Activated naive CD8-positive, alpha-beta T cell (primary cell): ENCODE results near the gene SP7.
"Not testable (repeated sequence)": the region's sequence is repeated elsewhere in the genome, so short reads cannot be mapped to it uniquely, and the experiment has no call there.

Experiments used
- H3K27ac Mint-ChIP-seq: one replicate; pipeline ENCODE4 v1.8.0; 2021; ENCODE audit warnings: mixed read lengths
- H3K27me3 Mint-ChIP-seq: one replicate; pipeline ENCODE4 v1.8.0; 2021; ENCODE audit warnings: mixed read lengths
- H3K36me3 Mint-ChIP-seq: one replicate; pipeline ENCODE4 v1.8.0; 2021; ENCODE audit warnings: mixed read lengths
- H3K4me1 Mint-ChIP-seq: one replicate; pipeline ENCODE4 v1.8.0; 2021; ENCODE audit warnings: low read depth, mixed read lengths
- H3K4me3 Mint-ChIP-seq: one replicate; pipeline ENCODE4 v1.8.0; 2021; ENCODE audit warnings: mild to moderate bottlenecking, mixed read lengths
- H3K9me3 Mint-ChIP-seq: one replicate; pipeline ENCODE4 v1.8.0; 2021; ENCODE audit warnings: low read depth, mixed read lengths

The SP7 gene

GRCh38 chr12:53306826-53307225, 29.3 kb downstream of the SP7 start:
- H3K4me1 Mint-ChIP-seq: peaks cover 16% of the 10 kb centered on the region
- H3K9me3 Mint-ChIP-seq: no peaks in the 10 kb centered on the region
- no peaks in the 10 kb centered on the region for H3K27me3 Mint-ChIP-seq
- no peak overlapping the region for H3K4me3 Mint-ChIP-seq
- no peak overlapping the region for H3K27ac Mint-ChIP-seq
- H3K36me3 Mint-ChIP-seq: peaks cover 10% of the 10 kb centered on the region

- Mint-ChIP-seq H3K9me3 (no peaks in the 10 kb centered on the region), H3K4me1 (peaks cover 49% of the 10 kb centered on the region), H3K27me3 (no peaks in the 10 kb centered on the region), H3K4me3 (peak overlapping the region; percentile 100), H3K36me3 (peaks cover 14% of the 10 kb centered on the region), H3K27ac (peak overlapping the region; percentile 51)
Observed at GRCh38 chr12:53302903-53303302, 33.3 kb downstream of the SP7 start.

GRCh38 chr12:53300187-53300586, 36.0 kb downstream of the SP7 start:
- Mint-ChIP-seq H3K4me3 (peak overlapping the region; percentile 100), H3K9me3 (no peaks in the 10 kb centered on the region), H3K27ac (peak overlapping the region; percentile 96), H3K4me1 (peaks cover 69% of the 10 kb centered on the region), H3K36me3 (peaks cover 17% of the 10 kb centered on the region), H3K27me3 (no peaks in the 10 kb centered on the region)

- H3K4me1 Mint-ChIP-seq: peaks cover 74% of the 10 kb centered on the region
- H3K9me3 Mint-ChIP-seq: no peaks in the 10 kb centered on the region
- H3K27me3 Mint-ChIP-seq: no peaks in the 10 kb centered on the region
- H3K4me3 Mint-ChIP-seq: peak within 1 kb of the TSS; percentile 100
- H3K36me3 Mint-ChIP-seq: peaks cover 17% of the 10 kb centered on the region
- H3K27ac Mint-ChIP-seq: peak within 1 kb of the TSS; percentile 96
Observed at GRCh38 chr12:53299454-53300180, 36.5 kb downstream of the SP7 start, which contains the start of gene MYG1. TSS of gene MYG1 (plus strand) at chr12:53299695. CDS start at chr12:53299738, 43 bp downstream.

- H3K36me3 Mint-ChIP-seq: peaks cover 19% of the 10 kb centered on the region
Observed at GRCh38 chr12:53299101-53299453, 37.1 kb downstream of the SP7 start.

GRCh38 chr12:53298164-53298563, 38.0 kb downstream of the SP7 start:
- peak overlapping the region; percentile 100 for H3K4me3 Mint-ChIP-seq
- no peaks in the 10 kb centered on the region for H3K9me3 Mint-ChIP-seq
- peaks cover 19% of the 10 kb centered on the region for H3K36me3 Mint-ChIP-seq
- no peaks in the 10 kb centered on the region for H3K27me3 Mint-ChIP-seq
- peaks cover 72% of the 10 kb centered on the region for H3K4me1 Mint-ChIP-seq
- peak overlapping the region; percentile 96 for H3K27ac Mint-ChIP-seq

More at GRCh38 chr12:53299101-53299453, 37.1 kb downstream of the SP7 start:
- Mint-ChIP-seq H3K27ac (peak overlapping the region; percentile 96), H3K27me3 (no peaks in the 10 kb centered on the region), H3K4me3 (peak overlapping the region; percentile 100), H3K9me3 (no peaks in the 10 kb centered on the region), H3K4me1 (peaks cover 74% of the 10 kb centered on the region)

- not testable (repeated sequence) for H3K27me3 Mint-ChIP-seq, H3K9me3 Mint-ChIP-seq
- peak overlapping the region; percentile 100 for H3K4me3 Mint-ChIP-seq
- peaks cover 12% of the 10 kb centered on the region for H3K36me3 Mint-ChIP-seq
- peaks cover 63% of the 10 kb centered on the region for H3K4me1 Mint-ChIP-seq
- H3K27ac Mint-ChIP-seq: peak overlapping the region; percentile 96
Observed at GRCh38 chr12:53297106-53297505, 39.0 kb downstream of the SP7 start.

- peaks cover 55% of the 10 kb centered on the region for H3K4me1 Mint-ChIP-seq
Observed at GRCh38 chr12:53295891-53296219, 40.3 kb downstream of the SP7 start.

GRCh38 chr12:53295070-53295890, 40.9 kb downstream of the SP7 start, which contains the start of gene PFDN5:
TSS of gene PFDN5 (plus strand) at chr12:53295542. CDS start at chr12:53295568, 26 bp downstream.
- Mint-ChIP-seq H3K9me3 (no peaks in the 10 kb centered on the region), H3K4me3 (peak within 1 kb of the TSS; percentile 100), H3K36me3 (peaks cover 10% of the 10 kb centered on the region), H3K27ac (peak within 1 kb of the TSS; percentile 96), H3K4me1 (peaks cover 54% of the 10 kb centered on the region), H3K27me3 (no peaks in the 10 kb centered on the region)

More at GRCh38 chr12:53295891-53296219, 40.3 kb downstream of the SP7 start:
- peak overlapping the region; percentile 96 for H3K27ac Mint-ChIP-seq
- peak overlapping the region; percentile 100 for H3K4me3 Mint-ChIP-seq
- no peaks in the 10 kb centered on the region for H3K9me3 Mint-ChIP-seq
- H3K27me3 Mint-ChIP-seq: no peaks in the 10 kb centered on the region
- H3K36me3 Mint-ChIP-seq: peaks cover 12% of the 10 kb centered on the region

- no peak overlapping the region for H3K27ac Mint-ChIP-seq
- H3K9me3 Mint-ChIP-seq: no peaks in the 10 kb centered on the region
- H3K27me3 Mint-ChIP-seq: no peaks in the 10 kb centered on the region
- H3K4me1 Mint-ChIP-seq: peaks cover 37% of the 10 kb centered on the region
- no peak overlapping the region for H3K4me3 Mint-ChIP-seq
- H3K36me3 Mint-ChIP-seq: peaks cover 11% of the 10 kb centered on the region
Observed at GRCh38 chr12:53292426-53292825, 43.7 kb downstream of the SP7 start.

- no peaks in the 10 kb centered on the region for H3K27me3 Mint-ChIP-seq
- H3K9me3 Mint-ChIP-seq: no peaks in the 10 kb centered on the region
- H3K27ac Mint-ChIP-seq: peak overlapping the region; percentile 41
- peaks cover 8% of the 10 kb centered on the region for H3K36me3 Mint-ChIP-seq
- H3K4me1 Mint-ChIP-seq: peaks cover 26% of the 10 kb centered on the region
- peak overlapping the region; percentile 35 for H3K4me3 Mint-ChIP-seq
Observed at GRCh38 chr12:53290661-53291060, 45.5 kb downstream of the SP7 start.

- Mint-ChIP-seq H3K36me3 (peaks cover 8% of the 10 kb centered on the region), H3K4me1 (peaks cover 19% of the 10 kb centered on the region), H3K27ac (peak overlapping the region; percentile 69), H3K27me3 (no peaks in the 10 kb centered on the region), H3K4me3 (no peak overlapping the region), H3K9me3 (no peaks in the 10 kb centered on the region)
Observed at GRCh38 chr12:53289891-53290290, 46.3 kb downstream of the SP7 start.

- no peaks in the 10 kb centered on the region for H3K9me3 Mint-ChIP-seq
- H3K4me3 Mint-ChIP-seq: no peak overlapping the region
- peak overlapping the region; percentile 7 for H3K27ac Mint-ChIP-seq
- peaks cover 10% of the 10 kb centered on the region for H3K36me3 Mint-ChIP-seq
- peaks cover 15% of the 10 kb centered on the region for H3K4me1 Mint-ChIP-seq
- no peaks in the 10 kb centered on the region for H3K27me3 Mint-ChIP-seq
Observed at GRCh38 chr12:53288322-53288721, 47.8 kb downstream of the SP7 start.

GRCh38 chr12:53287741-53288216, 48.4 kb downstream of the SP7 start:
- peak overlapping the region; percentile 56 for H3K27ac Mint-ChIP-seq

GRCh38 chr12:53286448-53286847, 49.7 kb downstream of the SP7 start:
- no peaks in the 10 kb centered on the region for H3K9me3 Mint-ChIP-seq
- no peak overlapping the region for H3K4me3 Mint-ChIP-seq
- H3K4me1 Mint-ChIP-seq: peaks cover 13% of the 10 kb centered on the region
- no peaks in the 10 kb centered on the region for H3K27me3 Mint-ChIP-seq
- H3K36me3 Mint-ChIP-seq: peaks cover 12% of the 10 kb centered on the region
- H3K27ac Mint-ChIP-seq: no peak overlapping the region

More at GRCh38 chr12:53287741-53288216, 48.4 kb downstream of the SP7 start:
- no peak overlapping the region for H3K4me3 Mint-ChIP-seq
- H3K9me3 Mint-ChIP-seq: no peaks in the 10 kb centered on the region
- H3K36me3 Mint-ChIP-seq: peaks cover 10% of the 10 kb centered on the region
- H3K27me3 Mint-ChIP-seq: no peaks in the 10 kb centered on the region
- H3K4me1 Mint-ChIP-seq: peaks cover 15% of the 10 kb centered on the region
